Bronchial epithelial cell (primary cell): ENCODE results near the gene CHI3L2. TPM values are rescaled to one million over a fixed set of nuclear protein-coding genes. Genes with fewer than 3 reads are reported as not detected.

ENCODE experiments used
- DNase-seq: peaks from one replicate; pipeline ENCODE4 v3.0.0-alpha.2; 2010; ENCODE audit warnings: low read depth
- FAIRE-seq: peaks from 2 replicates; lab custom pipeline; 2011; peaks lifted over from hg19 to GRCh38; lab: Jason Lieb, UNC
- H3K27me3 ChIP-seq: 2 replicates; pipeline ENCODE4 v1.5.1; 2011; ENCODE audit warnings: low read length; ENCODE audit not compliant: control insufficient read depth, insufficient read depth
- H3K36me3 ChIP-seq: 2 replicates; pipeline ENCODE4 v1.5.1; 2011; ENCODE audit warnings: low read length; ENCODE audit not compliant: control insufficient read depth, insufficient read depth
- H3K4me3 ChIP-seq: 2 replicates; pipeline ENCODE4 v1.5.1; 2011; ENCODE audit warnings: mild to moderate bottlenecking, low read depth, low read length, control low read depth
- CTCF ChIP-seq: IDR thresholded peaks from 2 replicates; pipeline ENCODE4 v1.5.1; 2011; ENCODE audit warnings: mild to moderate bottlenecking, moderate library complexity, low read length, control low read depth, inconsistent platforms; ENCODE audit not compliant: insufficient read depth, severe bottlenecking
- total RNA-seq: library from RNA; depleted of rRNA; stranded (reverse); fragments of >200 nt; gene quantifications from 2 replicates; pipeline ENCODE4 v1.2.1, GENCODE V29; 2014

Gene CHI3L2
- total RNA-seq, 1 donor from 2014 or later, result not detected

GRCh38 chr1:111234866-111235265 lies 7.4 kb downstream of the CHI3L2 start:
- FAIRE-seq, result no peak
- TF ChIP-seq CTCF, result no peak
- DNase-seq, result peak; percentile 80
- H3K4me3 ChIP-seq, result no peak overlapping the region
- no peaks in the 10 kb centered on the region for H3K36me3 ChIP-seq
- H3K27me3 ChIP-seq, result no peaks in the 10 kb centered on the region

- Histone ChIP-seq H3K36me3 (no peaks in the 10 kb centered on the region), H3K27me3 (no peaks in the 10 kb centered on the region), H3K4me3 (no peak overlapping the region)
- DNase-seq (no peak), FAIRE-seq (no peak)
- TF ChIP-seq CTCF, result no peak
Measured at GRCh38 chr1:111236379-111236778, 8.9 kb downstream of the CHI3L2 start.

DNA sequence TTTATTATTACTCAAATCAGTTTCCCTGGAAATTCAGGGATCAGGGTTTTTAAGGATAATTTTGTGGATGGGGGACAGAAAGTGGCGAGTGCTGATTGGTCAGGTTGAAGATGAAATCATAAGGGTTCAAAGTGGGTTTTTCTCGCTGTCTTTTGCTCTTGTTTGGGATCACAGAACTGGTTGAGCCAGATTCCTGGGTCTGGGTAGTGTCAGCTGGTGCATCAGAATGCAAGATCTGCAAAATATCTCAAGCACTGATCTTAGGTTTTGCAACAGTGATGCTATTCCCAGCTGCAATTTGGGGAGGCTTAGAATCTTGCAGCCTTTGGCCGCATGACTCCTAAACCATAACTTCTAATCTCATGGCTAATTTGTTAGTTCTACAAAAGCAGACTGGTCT lies 9.3 kb downstream of the CHI3L2 start:
- Histone ChIP-seq H3K36me3 (no peaks in the 10 kb centered on the region), H3K4me3 (no peak overlapping the region), H3K27me3 (no peaks in the 10 kb centered on the region)
- peak; percentile 48 for DNase-seq
- FAIRE-seq, result no peak
- TF ChIP-seq CTCF, result no peak

- no peak for TF ChIP-seq CTCF
- no peaks in the 10 kb centered on the region for H3K27me3 ChIP-seq
- FAIRE-seq (no peak), DNase-seq (no peak)
- no peaks in the 10 kb centered on the region for H3K36me3 ChIP-seq
- H3K4me3 ChIP-seq, result no peak overlapping the region
Measured at GRCh38 chr1:111238056-111238795, 10.7 kb downstream of the CHI3L2 start.

DNA sequence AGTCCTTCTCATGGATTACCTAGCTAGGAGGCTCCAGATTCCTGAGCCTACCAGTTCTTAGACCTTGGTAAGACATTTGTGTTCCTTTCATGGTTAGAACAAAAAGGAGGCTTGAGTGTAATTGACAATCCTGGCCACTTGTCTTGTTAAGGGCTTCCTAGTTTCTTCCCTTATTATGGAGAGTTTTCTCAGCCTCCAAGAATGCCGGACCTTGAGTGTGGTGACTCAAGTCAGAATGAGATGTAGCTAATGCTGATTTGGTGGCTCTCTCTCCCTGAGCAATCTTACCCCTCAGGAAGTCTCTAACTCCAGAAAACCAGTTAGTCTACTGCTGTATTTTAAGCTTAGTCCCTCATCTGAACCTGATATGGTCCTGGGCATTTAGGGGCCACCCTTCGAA lies 14.3 kb downstream of the CHI3L2 start:
- no peak for FAIRE-seq
- H3K27me3 ChIP-seq, result no peaks in the 10 kb centered on the region

More for the DNA sequence above, 14.3 kb downstream of the CHI3L2 start:
- Histone ChIP-seq H3K4me3 (no peak overlapping the region), H3K36me3 (no peaks in the 10 kb centered on the region)
- DNase-seq, result peak; percentile 16
- no peak for TF ChIP-seq CTCF
